HFFc6 (cell line): ENCODE measurements around the gene OR10J4. TPM values are rescaled to one million over a fixed set of nuclear protein-coding genes. Genes with fewer than 3 reads are reported as not detected.

ENCODE experiments used
- DNase-seq: peaks from one replicate; pipeline ENCODE4 v3.0.0-alpha.2; 2018
- H3K27ac Mint-ChIP-seq: 2 replicates; pipeline ENCODE4 v1.8.0; 2020; ENCODE audit warnings: mild to moderate bottlenecking, mixed read lengths
- H3K27me3 Mint-ChIP-seq: 2 replicates; pipeline ENCODE4 v1.8.0; 2021; ENCODE audit warnings: mild to moderate bottlenecking, moderate library complexity, mixed read lengths; ENCODE audit not compliant: insufficient read depth
- H3K36me3 Mint-ChIP-seq: 2 replicates; pipeline ENCODE4 v1.8.0; 2021; ENCODE audit warnings: low read depth, mixed read lengths
- H3K4me1 Mint-ChIP-seq: 2 replicates; pipeline ENCODE4 v1.8.0; 2020; ENCODE audit warnings: low read depth, mixed read lengths
- H3K4me3 Mint-ChIP-seq: 2 replicates; pipeline ENCODE4 v1.8.0; 2020; ENCODE audit warnings: mild to moderate bottlenecking, moderate library complexity, mixed read lengths
- H3K9me3 Mint-ChIP-seq: 2 replicates; pipeline ENCODE4 v1.8.0; 2020; ENCODE audit warnings: mild to moderate bottlenecking, mixed read lengths
- total RNA-seq, 6 experiments: library from RNA; stranded (reverse); fragmentation: NEBNext Ultra II Directional; extraction: Animal tissue kit (Norgen Biotek cat#: 25700); gene quantifications; 2 replicates in 1 of 6; 3 replicates in 5 of 6; pipeline ENCODE4 v1.2.3, GENCODE V29; 2021
- TF ChIP-seq, protein P1 (sequence below): fragments of 200-600 bp; sonication (generic); IDR thresholded peaks from 2 replicates; pipeline ENCODE4 v1.5.0; 2021; ENCODE audit warnings: antibody characterized with exemption, mild to moderate bottlenecking

The OR10J4 gene
- total RNA-seq, 6 experiments from 2014 or later: not detected

DNA sequence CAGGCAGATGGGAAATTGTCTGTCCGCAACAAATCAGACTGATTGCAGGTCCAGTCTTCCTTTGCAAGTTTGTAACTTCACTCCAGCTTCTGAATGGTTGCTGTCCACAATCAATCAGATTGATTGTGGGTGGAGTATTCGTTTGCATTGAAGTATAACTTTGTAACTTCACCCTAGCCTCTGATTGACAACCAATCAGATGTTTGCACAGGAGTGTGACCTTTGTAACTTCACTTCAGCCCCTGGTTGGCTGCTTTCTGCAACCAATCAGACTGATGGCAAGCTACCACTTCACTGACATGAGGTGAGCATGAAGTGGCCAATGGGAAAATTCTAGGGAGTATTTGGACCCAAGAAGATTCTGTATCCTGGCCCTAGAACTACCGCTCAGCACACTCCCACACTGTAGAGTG is 33.2 kb downstream of the OR10J4 start:
- DNase-seq: no peak
- Mint-ChIP-seq H3K36me3 (peaks cover 25% of the 10 kb centered on the region), H3K27me3 (no peaks in the 10 kb centered on the region; the same call in 1 of the 2 replicates), H3K9me3 (peaks cover 21% of the 10 kb centered on the region), H3K4me1 (peaks cover 67% of the 10 kb centered on the region), H3K27ac (no peak overlapping the region; the same call in 1 of the 2 replicates), H3K4me3 (peak overlapping the region; percentile 70; the same call in 1 of the 2 replicates)
- TF ChIP-seq, protein P1, sequence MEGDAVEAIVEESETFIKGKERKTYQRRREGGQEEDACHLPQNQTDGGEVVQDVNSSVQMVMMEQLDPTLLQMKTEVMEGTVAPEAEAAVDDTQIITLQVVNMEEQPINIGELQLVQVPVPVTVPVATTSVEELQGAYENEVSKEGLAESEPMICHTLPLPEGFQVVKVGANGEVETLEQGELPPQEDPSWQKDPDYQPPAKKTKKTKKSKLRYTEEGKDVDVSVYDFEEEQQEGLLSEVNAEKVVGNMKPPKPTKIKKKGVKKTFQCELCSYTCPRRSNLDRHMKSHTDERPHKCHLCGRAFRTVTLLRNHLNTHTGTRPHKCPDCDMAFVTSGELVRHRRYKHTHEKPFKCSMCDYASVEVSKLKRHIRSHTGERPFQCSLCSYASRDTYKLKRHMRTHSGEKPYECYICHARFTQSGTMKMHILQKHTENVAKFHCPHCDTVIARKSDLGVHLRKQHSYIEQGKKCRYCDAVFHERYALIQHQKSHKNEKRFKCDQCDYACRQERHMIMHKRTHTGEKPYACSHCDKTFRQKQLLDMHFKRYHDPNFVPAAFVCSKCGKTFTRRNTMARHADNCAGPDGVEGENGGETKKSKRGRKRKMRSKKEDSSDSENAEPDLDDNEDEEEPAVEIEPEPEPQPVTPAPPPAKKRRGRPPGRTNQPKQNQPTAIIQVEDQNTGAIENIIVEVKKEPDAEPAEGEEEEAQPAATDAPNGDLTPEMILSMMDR: no peak

DNA sequence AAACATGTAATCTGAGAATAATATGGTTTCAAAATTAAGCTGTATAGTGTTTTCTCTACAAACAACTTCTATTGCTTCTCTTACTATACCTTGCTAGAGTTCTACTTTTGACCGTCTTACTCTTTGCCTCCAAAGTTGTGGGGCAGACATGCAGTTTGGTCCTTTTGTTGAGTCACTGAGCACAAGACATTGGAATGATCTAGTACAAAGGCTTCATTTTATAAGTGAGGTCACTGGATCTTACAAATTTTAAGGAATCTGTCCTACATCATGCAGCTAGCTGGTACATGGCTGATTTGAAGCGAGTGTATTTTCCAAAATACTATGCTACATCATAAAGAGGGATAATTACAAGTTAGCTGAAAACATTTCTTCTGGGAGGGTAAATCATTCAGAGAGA is 36.3 kb downstream of the OR10J4 start:
- Mint-ChIP-seq H3K36me3 (peaks cover 4% of the 10 kb centered on the region; the same call in 1 of the 2 replicates), H3K27me3 (peaks cover 2% of the 10 kb centered on the region), H3K4me3 (peak overlapping the region; percentile 27; the same call in 1 of the 2 replicates), H3K4me1 (peaks cover 89% of the 10 kb centered on the region), H3K27ac (peak overlapping the region; percentile 72), H3K9me3 (no peaks in the 10 kb centered on the region)
- no peak for DNase-seq
- TF ChIP-seq, protein P1: no peak

DNA sequence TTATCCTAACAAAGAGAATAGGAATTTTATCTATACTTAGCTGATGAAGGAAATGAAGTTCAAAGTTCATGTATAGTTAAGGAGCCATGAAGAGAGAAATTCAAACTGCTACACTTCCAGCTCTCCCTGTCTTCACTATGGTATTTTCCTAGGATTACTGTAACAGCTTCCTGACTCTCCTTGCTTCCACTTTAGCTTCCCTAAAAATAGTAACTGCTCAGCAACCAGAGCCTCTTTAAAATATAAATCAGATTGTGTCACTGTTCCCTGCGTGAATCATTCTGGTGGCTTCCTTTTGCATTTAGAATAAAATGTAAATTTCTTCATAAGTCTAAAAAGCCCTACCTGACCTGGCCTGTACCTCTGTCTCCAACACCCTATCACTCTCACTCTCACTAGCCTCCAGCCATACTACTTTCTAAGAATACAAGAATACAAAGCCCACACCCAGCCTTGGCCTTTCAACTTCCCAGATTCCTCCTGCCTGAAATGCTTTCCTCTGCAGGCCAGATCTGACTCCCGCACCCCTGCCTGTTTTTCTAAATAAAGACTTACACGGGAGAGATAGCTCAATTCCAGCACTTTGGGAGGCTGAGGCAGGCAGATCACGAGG is 38.0 kb downstream of the OR10J4 start:
- H3K36me3 Mint-ChIP-seq: peaks cover 4% of the 10 kb centered on the region; the same call in 1 of the 2 replicates
- peaks cover 2% of the 10 kb centered on the region for H3K27me3 Mint-ChIP-seq
- peak overlapping the region; percentile 54; the same call in 1 of the 2 replicates for H3K4me3 Mint-ChIP-seq
- no peaks in the 10 kb centered on the region for H3K9me3 Mint-ChIP-seq
- peak; percentile 63 for DNase-seq
- peak overlapping the region; percentile 72 for H3K27ac Mint-ChIP-seq
- peaks cover 86% of the 10 kb centered on the region for H3K4me1 Mint-ChIP-seq
- TF ChIP-seq, protein P1: no peak

DNA sequence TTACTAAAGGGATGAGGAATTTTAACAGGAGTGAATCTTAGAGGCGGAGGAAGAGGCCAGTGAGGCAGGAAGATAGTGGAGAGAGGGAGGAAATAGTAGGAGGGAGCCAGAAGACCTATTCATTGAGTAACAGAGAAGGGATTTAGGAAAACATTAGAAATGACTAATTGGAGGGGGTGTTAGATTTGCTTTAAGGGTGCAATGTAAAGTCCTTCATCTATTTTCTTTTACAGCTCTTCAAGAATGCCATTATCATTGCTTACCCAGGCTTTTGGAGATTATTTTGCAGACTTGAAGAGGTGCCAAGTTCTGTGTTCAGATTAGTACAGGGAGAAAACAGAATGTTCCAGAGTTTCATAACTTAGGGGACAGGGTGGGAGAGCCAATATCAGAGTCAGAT is 41.3 kb downstream of the OR10J4 start:
- Mint-ChIP-seq H3K4me1 (peaks cover 70% of the 10 kb centered on the region), H3K27ac (peak overlapping the region; percentile 70), H3K27me3 (peaks cover 2% of the 10 kb centered on the region), H3K36me3 (no peaks in the 10 kb centered on the region; the same call in 1 of the 2 replicates), H3K4me3 (peak overlapping the region; percentile 14; the same call in 1 of the 2 replicates), H3K9me3 (no peaks in the 10 kb centered on the region)
- TF ChIP-seq, protein P1: no peak
- DNase-seq: peak; percentile 9

DNA sequence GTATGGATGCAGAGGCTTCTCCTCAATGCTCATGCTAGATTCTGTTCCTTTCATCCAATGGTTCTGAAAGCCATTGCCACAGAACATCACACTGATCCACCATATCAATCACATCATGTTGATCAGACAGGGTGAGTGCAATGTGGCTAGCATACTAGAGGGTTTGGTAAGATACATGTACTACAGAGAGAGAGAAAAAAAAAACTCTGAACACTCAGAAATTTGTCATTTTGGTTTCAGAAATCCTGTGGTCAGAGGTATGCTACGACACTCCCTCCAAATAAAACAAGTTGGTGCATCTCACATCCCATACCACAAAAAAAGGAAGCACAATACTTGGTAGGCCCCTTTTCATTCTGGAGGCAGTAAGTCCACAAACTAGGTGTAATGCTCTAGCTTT is 42.9 kb downstream of the OR10J4 start:
- Mint-ChIP-seq H3K36me3 (no peaks in the 10 kb centered on the region; the same call in 1 of the 2 replicates), H3K4me1 (peaks cover 71% of the 10 kb centered on the region), H3K4me3 (no peak overlapping the region), H3K9me3 (no peaks in the 10 kb centered on the region), H3K27me3 (peaks cover 2% of the 10 kb centered on the region; the same call in 1 of the 2 replicates), H3K27ac (no peak overlapping the region)
- TF ChIP-seq, protein P1: no peak
- DNase-seq: no peak

Other genes starting within 250 kb of the OR10J4 start
- gene ACKR1, start 227.3 kb upstream of the OR10J4 start, total RNA-seq: not detected
- gene FCER1A, start 129.9 kb upstream of the OR10J4 start, total RNA-seq: not detected
- gene OR10J1, start 7.5 kb downstream of the OR10J4 start, total RNA-seq: not detected
- not detected for gene OR10J5, start 103.8 kb downstream of the OR10J4 start, total RNA-seq
- not detected for gene APCS, start 155.6 kb downstream of the OR10J4 start, total RNA-seq